DMS114 treated with DMSO at 0.1 percent for 48 hours (cell line): Measurements from ENCODE around the gene ADGRL2.
"Not testable (repeated sequence)": the region's sequence is repeated elsewhere in the genome, so short reads cannot be mapped to it uniquely, and the experiment has no call there.

ENCODE experiments used
- DNase-seq: peaks from one replicate; lab custom pipeline; 2025; ENCODE audit not compliant: unreplicated experiment; lab: John Stamatoyannopoulos, UW

Gene ADGRL2

GRCh38 chr1:81846630-81847029 lies 45.9 kb downstream of the ADGRL2 start:
- DNase-seq = no peak

GRCh38 chr1:81847063-81847462 lies 46.3 kb downstream of the ADGRL2 start:
- DNase-seq = no peak

GRCh38 chr1:81848880-81849682 lies 48.3 kb downstream of the ADGRL2 start:
- DNase-seq = no peak

GRCh38 chr1:81850031-81850430 lies 49.3 kb downstream of the ADGRL2 start:
- no peak for DNase-seq

- DNase-seq = no peak
Measured at GRCh38 chr1:81850495-81850894, 49.8 kb downstream of the ADGRL2 start.

- DNase-seq = no peak
Measured at GRCh38 chr1:81851217-81851616, 50.5 kb downstream of the ADGRL2 start.

GRCh38 chr1:81852961-81853360 lies 52.2 kb downstream of the ADGRL2 start:
- DNase-seq = no peak

- DNase-seq = no peak
Measured at GRCh38 chr1:81867235-81867634, 66.5 kb downstream of the ADGRL2 start.

- no peak for DNase-seq
Measured at GRCh38 chr1:81869307-81869706, 68.6 kb downstream of the ADGRL2 start.

GRCh38 chr1:81871091-81871490 lies 70.4 kb downstream of the ADGRL2 start:
- not testable (repeated sequence) for DNase-seq

- no peak for DNase-seq
Measured at GRCh38 chr1:81873946-81874345, 73.2 kb downstream of the ADGRL2 start.

GRCh38 chr1:81874461-81874860 lies 73.7 kb downstream of the ADGRL2 start:
- no peak for DNase-seq

- DNase-seq = no peak
Measured at GRCh38 chr1:81874940-81875339, 74.2 kb downstream of the ADGRL2 start.

- no peak for DNase-seq
Measured at GRCh38 chr1:81876901-81877733, 76.4 kb downstream of the ADGRL2 start.

GRCh38 chr1:81877940-81878339 lies 77.2 kb downstream of the ADGRL2 start:
- no peak for DNase-seq

- no peak for DNase-seq
Measured at GRCh38 chr1:81878538-81878937, 77.8 kb downstream of the ADGRL2 start.

- no peak for DNase-seq
Measured at GRCh38 chr1:81880781-81881180, 80.0 kb downstream of the ADGRL2 start.

GRCh38 chr1:81885291-81885690 lies 84.6 kb downstream of the ADGRL2 start:
- DNase-seq = no peak

GRCh38 chr1:81886292-81886691 lies 85.6 kb downstream of the ADGRL2 start:
- not testable (repeated sequence) for DNase-seq

- no peak for DNase-seq
Measured at GRCh38 chr1:81887421-81888144, 86.8 kb downstream of the ADGRL2 start.

GRCh38 chr1:81889166-81889565 lies 88.4 kb downstream of the ADGRL2 start:
- DNase-seq = no peak

- DNase-seq = no peak
Measured at GRCh38 chr1:81894867-81895266, 94.1 kb downstream of the ADGRL2 start.
